ENCODE results near the gene DBNL.

GRCh38 chr7:44110719-44111635 is 66.5 kb downstream of the DBNL start:
- TF ChIP-seq EZH2 (IDR thresholded peaks at IDR 0.05; ENCODE audit: borderline replicate concordance, insufficient read depth, low read length, poor library complexity, severe bottlenecking) (no peak), RAD21 (conservative IDR thresholded peaks at IDR 0.05) (no peak), CTCF (IDR thresholded peaks at IDR 0.05; ENCODE audit: poor library complexity, severe bottlenecking) (no peak), REST (IDR thresholded peaks at IDR 0.05; ENCODE audit: borderline replicate concordance) (no peak)

All from neural cell (in vitro differentiated cells).